GM12878 (cell line): ENCODE measurements around the gene ADAMTS13. TPM values are rescaled to one million over a fixed set of nuclear protein-coding genes. Genes with fewer than 3 reads are reported as not detected.

ENCODE experiments used
- ATAC-seq: fragments of 200-7000 bp; cut with Tn5 transposase; 3 replicates; pipeline ENCODE4 v1.9.1; 2020; ENCODE audit warnings: mild to moderate bottlenecking, moderate library complexity
- BruUV-seq: library from RNA; stranded (reverse); fragments of 400-500 nt; replicated peaks from 2 replicates; lab custom pipeline; 2021; lab: Mats Ljungman, UMichigan
- CTCF ChIA-PET: fragments of 300-600 bp; sonication (Branson Sonifier 250); formaldehyde crosslinking; extraction: SDS; loops from one replicate; lab custom pipeline; 2021; ENCODE audit warnings: inconsistent platforms; lab: Yijun Ruan, JAX
- POLR2A ChIA-PET: fragments of 350-600 bp; formaldehyde crosslinking; extraction: SDS; loops from one replicate; lab custom pipeline; 2021; ENCODE audit warnings: inconsistent platforms; lab: Charles Lee
- RAD21 ChIA-PET: fragments of 300-600 bp; sonication (Branson Sonifier 250); formaldehyde crosslinking; loops from one replicate; lab custom pipeline; 2023; ENCODE audit warnings: antibody characterized with exemption; ENCODE audit not compliant: unreplicated experiment; lab: Charles Lee
- SMC1A ChIA-PET: fragments of 300-600 bp; sonication (Branson Sonifier 250); formaldehyde crosslinking; loops from one replicate; lab custom pipeline; 2023; ENCODE audit not compliant: unreplicated experiment, uncharacterized antibody; lab: Charles Lee
- DNase-seq: peaks from one replicate; pipeline ENCODE4 v3.0.0-alpha.2; 2011; ENCODE audit warnings: low read depth, low spot score
- FAIRE-seq: peaks from 3 replicates; lab custom pipeline; 2011; peaks lifted over from hg19 to GRCh38; lab: Jason Lieb, UNC
- H2AFZ ChIP-seq: 2 replicates; pipeline ENCODE4 v1.6.0; 2011; ENCODE audit warnings: low read depth, low read length, control low read depth; ENCODE audit not compliant: control insufficient read depth
- H3K27ac ChIP-seq: 2 replicates; pipeline ENCODE4 v1.5.1; 2011; ENCODE audit warnings: control low read depth; ENCODE audit not compliant: control insufficient read depth, insufficient read depth
- H3K27me3 ChIP-seq, 2 experiments: replicated peaks in 1 of 2; 2 replicates each; pipeline versions ENCODE4 v1.6.0 to v1.6.1; 2011; ENCODE audit warnings: low read length in 1 of 2; ENCODE audit not compliant: control insufficient read depth in 2 of 2, insufficient read depth in 2 of 2
- H3K36me3 ChIP-seq, 2 experiments: 2 replicates each; pipeline ENCODE4 v1.5.1; 2011; ENCODE audit warnings: low read length in 1 of 2; ENCODE audit not compliant: control insufficient read depth in 2 of 2, insufficient read depth in 2 of 2
- H3K4me1 ChIP-seq: 2 replicates; pipeline ENCODE4 v1.6.1; 2011; ENCODE audit warnings: mild to moderate bottlenecking, low read length, moderate library complexity, mixed read lengths; ENCODE audit not compliant: control insufficient read depth, insufficient read depth
- H3K4me2 ChIP-seq: 2 replicates; pipeline ENCODE4 v1.6.0; 2011; ENCODE audit warnings: control low read depth; ENCODE audit not compliant: control insufficient read depth, insufficient read depth
- H3K4me3 ChIP-seq: fragments of 200-600 bp; sonication (generic); 2 replicates; pipeline ENCODE4 v1.5.1; 2016
- H3K79me2 ChIP-seq: 2 replicates; pipeline ENCODE4 v1.6.0; 2011; ENCODE audit warnings: low read length; ENCODE audit not compliant: control insufficient read depth, insufficient read depth
- H3K9ac ChIP-seq: 2 replicates; pipeline ENCODE4 v1.8.0; 2011; ENCODE audit warnings: low read length, control low read depth, mixed read lengths; ENCODE audit not compliant: control insufficient read depth, insufficient read depth
- H3K9me3 ChIP-seq: replicated peaks from 3 replicates; pipeline ENCODE4 v1.5.1; 2011; ENCODE audit warnings: mild to moderate bottlenecking, low read length; ENCODE audit not compliant: control insufficient read depth, insufficient read depth
- H4K20me1 ChIP-seq: 2 replicates; pipeline ENCODE4 v1.6.0; 2011; ENCODE audit not compliant: control insufficient read depth, insufficient read depth
- DPF2 ChIP-seq: fragments of 450-650 bp; IDR thresholded peaks from 2 replicates; pipeline ENCODE4 v1.6.1; 2017; ENCODE audit warnings: mild to moderate bottlenecking
- HDAC2 ChIP-seq: fragments of 200-600 bp; sonication (generic); IDR thresholded peaks from 2 replicates; pipeline ENCODE4 v1.6.1; 2017
- MEF2B ChIP-seq: fragments of 450-650 bp; IDR thresholded peaks from 2 replicates; pipeline ENCODE4 v1.6.1; 2018; ENCODE audit warnings: mild to moderate bottlenecking, moderate library complexity; ENCODE audit not compliant: partially characterized antibody, poor library complexity, severe bottlenecking
- MTA2 ChIP-seq: fragments of 450-650 bp; IDR thresholded peaks from 2 replicates; pipeline ENCODE4 v1.6.1; 2016; ENCODE audit warnings: low read depth, mild to moderate bottlenecking, moderate library complexity
- NBN ChIP-seq: fragments of 450-650 bp; IDR thresholded peaks from 2 replicates; pipeline ENCODE4 v1.6.1; 2016
- RAD21 ChIP-seq: IDR thresholded peaks from 2 replicates; pipeline ENCODE4 v1.6.1; 2011; ENCODE audit warnings: mild to moderate bottlenecking, low read depth, low read length, moderate library complexity; ENCODE audit not compliant: insufficient read depth
- RUNX3 ChIP-seq: IDR thresholded peaks from 2 replicates; pipeline ENCODE4 v1.6.1; 2012; ENCODE audit warnings: low read length, inconsistent platforms
- SIN3A ChIP-seq: IDR thresholded peaks from 2 replicates; pipeline ENCODE4 v1.6.1; 2012; ENCODE audit warnings: low read depth, low read length, improper control_type of control experiment
- SMC3 ChIP-seq: IDR thresholded peaks from 2 replicates; pipeline ENCODE4 v1.6.1; 2011; ENCODE audit warnings: low read length, improper control_type of control experiment, borderline replicate concordance
- SREBF2 ChIP-seq: IDR thresholded peaks from 2 replicates; pipeline ENCODE4 v1.6.1; 2012; ENCODE audit warnings: mild to moderate bottlenecking, low read length
- TARDBP ChIP-seq: IDR thresholded peaks from 2 replicates; pipeline ENCODE4 v1.6.1; 2016; ENCODE audit warnings: borderline replicate concordance
- ZNF274 ChIP-seq: IDR thresholded peaks from one replicate; pipeline ENCODE4 v1.8.0; 2011; ENCODE audit not compliant: insufficient read length, insufficient read depth
- WGBS: methylation state at CpG from one replicate; pipeline ENCODE4 v1.1.6; 2016; ENCODE audit warnings: low lambda C conversion rate; ENCODE audit not compliant: insufficient replicate concordance, insufficient coverage; ENCODE audit errors: missing lambda C conversion rate; 5-methylcytosine and 5-hydroxymethylcytosine counted together
- in situ Hi-C: fragments of 300-500 bp; cut with MboI; formaldehyde crosslinking; loops from 9 replicates; pipeline ENCODE4 v1.14.3; 2018; ENCODE audit warnings: mixed read lengths
- intact Hi-C: fragments of 100-400 bp; cut with micrococcal nuclease; formaldehyde crosslinking; loops from one replicate; pipeline ENCODE4 v1.14.2; 2022; ENCODE audit not compliant: unreplicated experiment
- polyA plus RNA-seq, 11 experiments: library from polyadenylated mRNA; depleted of rRNA in 4 of 11; unstranded in 6 of 11; stranded (reverse) in 5 of 11; fragments of >200 nt; fragmentation: Nextera tagmentation in 4 of 11; fragmentation: Illumina TruSeq in 1 of 11; extraction: Ambion mirVana in 4 of 11; extraction: Trizol in 1 of 11; gene quantifications; 1 replicate in 1 of 11; 2 replicates in 10 of 11; pipeline versions ENCODE4 v1.2.1 to v1.2.3, GENCODE V29; 2011 to 2016; ENCODE audit warnings: inconsistent platforms in 2 of 11, missing spikeins in 2 of 11, low read depth in 1 of 11
- total RNA-seq, 4 experiments: library from RNA; depleted of rRNA in 3 of 4; stranded (reverse); fragments of >200 nt in 3 of 4; fragmentation: Illumina TruSeq in 1 of 4; extraction: Trizol in 1 of 4; gene quantifications; 2 replicates each; pipeline versions ENCODE4 v1.2.1 to v1.2.3, GENCODE V29; 2013 to 2021
- TF ChIP-seq, protein P1 (sequence below): fragments of 150-350 bp; IDR thresholded peaks from 2 replicates; pipeline ENCODE4 v1.6.1; 2014; ENCODE audit warnings: mild to moderate bottlenecking, low read depth, low read length
- TF ChIP-seq, protein P2 (sequence below), 3 experiments: IDR thresholded peaks in 2 of 3; conservative IDR thresholded peaks in 1 of 3; 2 replicates each; pipeline ENCODE4 v1.5.1; 2011; ENCODE audit warnings: low read depth in 3 of 3, low read length in 3 of 3, mild to moderate bottlenecking in 3 of 3, control low read depth in 2 of 3, moderate library complexity in 2 of 3, inconsistent platforms in 1 of 3, mixed read lengths in 1 of 3; ENCODE audit not compliant: control insufficient read depth in 2 of 3, insufficient read depth in 1 of 3; ENCODE audit errors: extremely low read depth in 1 of 3
- TF ChIP-seq, protein P3 (sequence below): fragments of 450-650 bp; IDR thresholded peaks from 2 replicates; pipeline ENCODE4 v1.6.1; 2017; ENCODE audit warnings: mild to moderate bottlenecking

Gene ADAMTS13
- total and polyA plus RNA-seq, 10 of the 15 experiments (the other 5 are each of a cell fraction or from before 2014, with no cell fraction given), result 0.08 to 2.4 (median 0.28) TPM

DNA sequence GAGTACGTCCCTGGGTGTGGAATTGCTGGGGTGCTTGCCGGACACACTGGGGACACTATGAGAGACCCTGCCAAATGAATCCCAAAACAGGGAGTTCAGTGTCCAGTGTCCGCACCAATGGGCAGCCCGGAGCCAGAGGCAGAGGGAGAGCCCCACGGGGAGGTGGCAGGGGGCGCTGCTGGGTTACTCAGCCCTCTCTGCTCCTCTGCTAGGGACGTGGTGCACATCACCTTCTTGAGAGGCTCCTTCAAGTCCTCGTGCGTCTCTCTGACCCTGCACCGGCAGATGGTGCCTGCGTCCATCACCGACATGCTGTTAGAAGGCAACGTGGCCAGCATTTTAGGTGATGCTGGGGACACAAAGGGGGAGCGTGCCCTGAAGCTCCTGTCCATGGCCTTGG is 25.2 kb upstream of the ADAMTS13 start:
- no peak for FAIRE-seq
- CTCF ChIA-PET, result interaction anchor here (0.6 to 3.2 kb wide), 2 partner anchors 41 to 326 kb away, joined by 5 to 13 read pairs; no protein-coding TSS in a partner anchor
- SMC1A ChIA-PET, result no interaction called here
- H2AFZ ChIP-seq, result no peak overlapping the region
- no peak overlapping the region for H3K4me3 ChIP-seq
- DNase-seq, result no peak
- no peaks in the 10 kb centered on the region for H3K79me2 ChIP-seq
- no peaks in the 10 kb centered on the region for H3K9me3 ChIP-seq
- intact Hi-C loops, result no loop called here
- no peaks in the 10 kb centered on the region for H3K27me3 ChIP-seq
- RAD21 ChIA-PET, result no interaction called here
- H3K27ac ChIP-seq, result no peak overlapping the region
- H4K20me1 ChIP-seq, result no peaks in the 10 kb centered on the region
- no peaks in the 10 kb centered on the region; a peak in 1 of 4 replicates for H3K36me3 ChIP-seq
- ATAC-seq, result peak; percentile 63
- H3K4me1 ChIP-seq, result no peaks in the 10 kb centered on the region
- TF ChIP-seq HDAC2 (no peak), MTA2 (no peak), ZNF274 (no peak), RUNX3 (no peak), RAD21 (0 out of 2 replicates have a peak, but pooled peaks have one; percentile 9), NBN (no peak), SIN3A (no peak), TARDBP (no peak), SREBF2 (no peak), SMC3 (peak; percentile 11; the same call in 1 of the 2 replicates), MEF2B (no peak), DPF2 (no peak)
- TF ChIP-seq, protein P1, sequence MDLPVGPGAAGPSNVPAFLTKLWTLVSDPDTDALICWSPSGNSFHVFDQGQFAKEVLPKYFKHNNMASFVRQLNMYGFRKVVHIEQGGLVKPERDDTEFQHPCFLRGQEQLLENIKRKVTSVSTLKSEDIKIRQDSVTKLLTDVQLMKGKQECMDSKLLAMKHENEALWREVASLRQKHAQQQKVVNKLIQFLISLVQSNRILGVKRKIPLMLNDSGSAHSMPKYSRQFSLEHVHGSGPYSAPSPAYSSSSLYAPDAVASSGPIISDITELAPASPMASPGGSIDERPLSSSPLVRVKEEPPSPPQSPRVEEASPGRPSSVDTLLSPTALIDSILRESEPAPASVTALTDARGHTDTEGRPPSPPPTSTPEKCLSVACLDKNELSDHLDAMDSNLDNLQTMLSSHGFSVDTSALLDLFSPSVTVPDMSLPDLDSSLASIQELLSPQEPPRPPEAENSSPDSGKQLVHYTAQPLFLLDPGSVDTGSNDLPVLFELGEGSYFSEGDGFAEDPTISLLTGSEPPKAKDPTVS, result no peak
- TF ChIP-seq, protein P2, sequence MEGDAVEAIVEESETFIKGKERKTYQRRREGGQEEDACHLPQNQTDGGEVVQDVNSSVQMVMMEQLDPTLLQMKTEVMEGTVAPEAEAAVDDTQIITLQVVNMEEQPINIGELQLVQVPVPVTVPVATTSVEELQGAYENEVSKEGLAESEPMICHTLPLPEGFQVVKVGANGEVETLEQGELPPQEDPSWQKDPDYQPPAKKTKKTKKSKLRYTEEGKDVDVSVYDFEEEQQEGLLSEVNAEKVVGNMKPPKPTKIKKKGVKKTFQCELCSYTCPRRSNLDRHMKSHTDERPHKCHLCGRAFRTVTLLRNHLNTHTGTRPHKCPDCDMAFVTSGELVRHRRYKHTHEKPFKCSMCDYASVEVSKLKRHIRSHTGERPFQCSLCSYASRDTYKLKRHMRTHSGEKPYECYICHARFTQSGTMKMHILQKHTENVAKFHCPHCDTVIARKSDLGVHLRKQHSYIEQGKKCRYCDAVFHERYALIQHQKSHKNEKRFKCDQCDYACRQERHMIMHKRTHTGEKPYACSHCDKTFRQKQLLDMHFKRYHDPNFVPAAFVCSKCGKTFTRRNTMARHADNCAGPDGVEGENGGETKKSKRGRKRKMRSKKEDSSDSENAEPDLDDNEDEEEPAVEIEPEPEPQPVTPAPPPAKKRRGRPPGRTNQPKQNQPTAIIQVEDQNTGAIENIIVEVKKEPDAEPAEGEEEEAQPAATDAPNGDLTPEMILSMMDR (IDR thresholded peaks at IDR 0.05 in 2 of 3, conservative IDR thresholded peaks at IDR 0.05 in 1 of 3; ENCODE audit: control insufficient read depth in 2 of 3, extremely low read depth in 1 of 3, insufficient read depth in 1 of 3, low read depth in 3 of 3, low read length in 3 of 3), result peak; percentile 4 to 33 (median 27); a peak in 2 of 6 replicates
- TF ChIP-seq, protein P3, sequence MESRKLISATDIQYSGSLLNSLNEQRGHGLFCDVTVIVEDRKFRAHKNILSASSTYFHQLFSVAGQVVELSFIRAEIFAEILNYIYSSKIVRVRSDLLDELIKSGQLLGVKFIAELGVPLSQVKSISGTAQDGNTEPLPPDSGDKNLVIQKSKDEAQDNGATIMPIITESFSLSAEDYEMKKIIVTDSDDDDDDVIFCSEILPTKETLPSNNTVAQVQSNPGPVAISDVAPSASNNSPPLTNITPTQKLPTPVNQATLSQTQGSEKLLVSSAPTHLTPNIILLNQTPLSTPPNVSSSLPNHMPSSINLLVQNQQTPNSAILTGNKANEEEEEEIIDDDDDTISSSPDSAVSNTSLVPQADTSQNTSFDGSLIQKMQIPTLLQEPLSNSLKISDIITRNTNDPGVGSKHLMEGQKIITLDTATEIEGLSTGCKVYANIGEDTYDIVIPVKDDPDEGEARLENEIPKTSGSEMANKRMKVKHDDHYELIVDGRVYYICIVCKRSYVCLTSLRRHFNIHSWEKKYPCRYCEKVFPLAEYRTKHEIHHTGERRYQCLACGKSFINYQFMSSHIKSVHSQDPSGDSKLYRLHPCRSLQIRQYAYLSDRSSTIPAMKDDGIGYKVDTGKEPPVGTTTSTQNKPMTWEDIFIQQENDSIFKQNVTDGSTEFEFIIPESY, result no peak
- in situ Hi-C loops, result no loop called here
- BruUV-seq, result no TSS peak
- WGBS, result 48% methylated on average over 14 of the region's 14 CpGs
- POLR2A ChIA-PET, result no interaction called here
- no peak overlapping the region for H3K4me2 ChIP-seq
- no peak overlapping the region for H3K9ac ChIP-seq
